Liver (tissue), 3 donors: ENCODE data around the gene MEGF10.

ENCODE experiments used
- ATF3 ChIP-seq: IDR thresholded peaks from 2 replicates; pipeline ENCODE4 v1.6.1; 2016; ENCODE audit warnings: antibody characterized with exemption
- CTCF ChIP-seq: fragments of 150-350 bp; IDR thresholded peaks from 2 replicates; pipeline ENCODE4 v1.5.1; 2017; ENCODE audit warnings: improper control_type of control experiment, low read depth, low read length; ENCODE audit not compliant: missing input control
- EGR1 ChIP-seq, 2 donors: IDR thresholded peaks; 2 replicates each; pipeline ENCODE4 v1.6.1; 2016 to 2018; ENCODE audit warnings: antibody characterized with exemption in 2 of 2, low read depth in 2 of 2
- FOXA1 ChIP-seq: IDR thresholded peaks from 2 replicates; pipeline ENCODE4 v1.6.1; 2016; ENCODE audit warnings: antibody characterized with exemption
- GABPA ChIP-seq, 2 donors: IDR thresholded peaks in 1 of 2; conservative IDR thresholded peaks in 1 of 2; 2 replicates each; pipeline ENCODE4 v1.6.1; 2016; ENCODE audit warnings: antibody characterized with exemption in 2 of 2, mild to moderate bottlenecking in 1 of 2, moderate library complexity in 1 of 2
- HNF4G ChIP-seq: IDR thresholded peaks from 2 replicates; pipeline ENCODE4 v1.6.1; 2016; ENCODE audit warnings: antibody characterized with exemption
- JUND ChIP-seq, 2 donors: IDR thresholded peaks; 2 replicates each; pipeline ENCODE4 v1.6.1; 2016; ENCODE audit warnings: antibody characterized with exemption in 2 of 2
- MAX ChIP-seq: IDR thresholded peaks from 2 replicates; pipeline ENCODE4 v1.6.1; 2016; ENCODE audit warnings: antibody characterized with exemption
- REST ChIP-seq: IDR thresholded peaks from 2 replicates; pipeline ENCODE4 v1.6.1; 2016; ENCODE audit warnings: antibody characterized with exemption, mild to moderate bottlenecking
- RXRA ChIP-seq, 2 donors: IDR thresholded peaks; 2 replicates each; pipeline ENCODE4 v1.6.1; 2017 to 2018; ENCODE audit warnings: antibody characterized with exemption in 2 of 2, mild to moderate bottlenecking in 1 of 2
- SP1 ChIP-seq: IDR thresholded peaks from 2 replicates; pipeline ENCODE4 v1.6.1; 2018; ENCODE audit warnings: antibody characterized with exemption, mild to moderate bottlenecking
- ZBTB33 ChIP-seq: IDR thresholded peaks from 2 replicates; pipeline ENCODE4 v1.6.1; 2016; ENCODE audit warnings: antibody characterized with exemption
- donor health status: healthy.
- donor health status: healthy.

GRCh38 chr5:127444171-127444570, 153.6 kb downstream of the MEGF10 start:
- no peak for TF ChIP-seq CTCF
- TF ChIP-seq FOXA1 = no peak
- no peak for TF ChIP-seq MAX
- no peak for TF ChIP-seq ZBTB33
- TF ChIP-seq ATF3 = no peak
- TF ChIP-seq SP1 = no peak
- TF ChIP-seq REST = no peak
- no peak for TF ChIP-seq EGR1 (IDR thresholded peaks at IDR 0.05; ENCODE audit: low read depth in 2 of 2)
- no peak for TF ChIP-seq JUND (IDR thresholded peaks at IDR 0.05)
- no peak for TF ChIP-seq HNF4G
- no peak for TF ChIP-seq GABPA (IDR thresholded peaks at IDR 0.05 in 1 of 2, conservative IDR thresholded peaks at IDR 0.05 in 1 of 2)
- no peak for TF ChIP-seq RXRA (IDR thresholded peaks at IDR 0.05)
